Upper lobe of left lung (tissue), 6 donors: ENCODE data around the gene WFDC9. TPM values are rescaled to one million over a fixed set of nuclear protein-coding genes. Genes with fewer than 3 reads are reported as not detected.
A peak's percentile ranks its signal among the peaks of the same experiment; 100 is the strongest.

Experiments used
- ATAC-seq, 2 donors: fragments of 200-7000 bp; cut with Tn5 transposase; one replicate each; pipeline ENCODE4 v1.9.1; 2022; ENCODE audit warnings: mild to moderate bottlenecking in 2 of 2, moderate library complexity in 2 of 2; ENCODE audit not compliant: low FRiP score in 2 of 2
- DNase-seq, 2 donors: peaks; one replicate each; pipeline ENCODE4 v3.0.0-alpha.2; 2019 to 2020
- H3K27ac ChIP-seq, 4 donors: fragments of 200-600 bp; sonication (generic); one replicate each; pipeline ENCODE4 v1.5.1; 2016 to 2019
- H3K27me3 ChIP-seq, 4 donors: fragments of 200-600 bp; sonication (generic); one replicate each; pipeline ENCODE4 v1.5.1; 2017 to 2019
- H3K36me3 ChIP-seq, 4 donors: fragments of 200-600 bp; sonication (generic); one replicate each; pipeline ENCODE4 v1.5.1; 2016 to 2019
- H3K4me1 ChIP-seq, 4 donors: fragments of 200-600 bp; sonication (generic); one replicate each; pipeline ENCODE4 v1.5.1; 2018 to 2019
- H3K4me3 ChIP-seq, 4 donors: fragments of 200-600 bp; sonication (generic); one replicate each; pipeline ENCODE4 v1.5.1; 2017 to 2019; ENCODE audit warnings: mild to moderate bottlenecking in 2 of 4, moderate library complexity in 1 of 4
- H3K9me3 ChIP-seq, 4 donors: fragments of 200-600 bp; sonication (generic); one replicate each; pipeline ENCODE4 v1.5.1; 2018 to 2019
- EP300 ChIP-seq, 4 donors: sonication (generic); formaldehyde crosslinking; IDR thresholded peaks; one replicate each; pipeline ENCODE4 v1.5.1; 2017; ENCODE audit warnings: antibody characterized with exemption in 4 of 4, control low read depth in 2 of 4
- POLR2A ChIP-seq, 4 donors: fragments of 450-650 bp; IDR thresholded peaks; one replicate each; pipeline ENCODE4 v1.5.1; 2016 to 2017; ENCODE audit warnings: antibody characterized with exemption in 4 of 4, mild to moderate bottlenecking in 2 of 4
- POLR2AphosphoS5 ChIP-seq, 2 donors: sonication (generic); formaldehyde crosslinking; IDR thresholded peaks; one replicate each; pipeline ENCODE4 v1.5.1; 2017; ENCODE audit warnings: antibody characterized with exemption in 2 of 2
- WGBS, 2 donors: methylation state at CpG; one replicate each; pipeline ENCODE4 v1.1.5; 2017 to 2018; 5-methylcytosine and 5-hydroxymethylcytosine counted together
- total RNA-seq, 6 donors: library from RNA; depleted of rRNA in 4 of 6; stranded (reverse); fragments of >200 nt in 4 of 6; gene quantifications; one replicate each; pipeline versions ENCODE4 v1.1.0 to v1.2.1, GENCODE V29; 2016 to 2021
- TF ChIP-seq, protein P1 (sequence below), 6 experiments: fragments of 450-650 bp in 4 of 6; fragments of 200-600 bp in 2 of 6; sonication (generic) in 2 of 6; IDR thresholded peaks; one replicate each; pipeline ENCODE4 v1.5.1; 2016 to 2019; ENCODE audit warnings: antibody characterized with exemption in 6 of 6
- donor health status: DM: no; HTN: no; CAD: no; lungs with moderate emphysema.
- donor health status: DM: no; HTN: yes; CAD: no; lungs with severe emphysema.

WFDC9 gene
- total RNA-seq, 6 donors from 2014 or later = not detected

DNA sequence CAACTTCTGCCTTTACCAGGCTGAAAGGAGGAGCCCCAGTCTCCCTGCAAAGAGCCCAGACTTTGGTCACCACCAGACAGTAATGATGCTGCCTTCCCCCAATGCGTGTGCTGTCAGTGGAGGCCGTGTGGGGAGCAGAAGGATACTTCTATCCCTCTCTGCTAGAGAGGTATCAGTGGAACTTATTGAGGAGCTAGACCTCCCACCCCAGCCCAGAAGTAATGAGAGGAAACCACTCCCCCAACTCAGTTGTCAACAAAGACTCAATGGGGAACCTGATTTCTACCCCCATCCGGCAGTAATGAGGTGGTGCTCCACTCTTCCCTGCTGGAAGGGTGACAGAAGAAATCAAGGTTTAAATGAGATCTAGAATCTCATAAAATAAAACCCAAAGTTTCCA is 47.6 kb downstream of the WFDC9 start:
- WGBS, 2 donors = 71 to 79% methylated on average over 3 of the region's 3 CpGs
- no peak for TF ChIP-seq EP300 (IDR thresholded peaks at IDR 0.05)
- no peak for TF ChIP-seq POLR2A (IDR thresholded peaks at IDR 0.05)
- TF ChIP-seq, protein P1, sequence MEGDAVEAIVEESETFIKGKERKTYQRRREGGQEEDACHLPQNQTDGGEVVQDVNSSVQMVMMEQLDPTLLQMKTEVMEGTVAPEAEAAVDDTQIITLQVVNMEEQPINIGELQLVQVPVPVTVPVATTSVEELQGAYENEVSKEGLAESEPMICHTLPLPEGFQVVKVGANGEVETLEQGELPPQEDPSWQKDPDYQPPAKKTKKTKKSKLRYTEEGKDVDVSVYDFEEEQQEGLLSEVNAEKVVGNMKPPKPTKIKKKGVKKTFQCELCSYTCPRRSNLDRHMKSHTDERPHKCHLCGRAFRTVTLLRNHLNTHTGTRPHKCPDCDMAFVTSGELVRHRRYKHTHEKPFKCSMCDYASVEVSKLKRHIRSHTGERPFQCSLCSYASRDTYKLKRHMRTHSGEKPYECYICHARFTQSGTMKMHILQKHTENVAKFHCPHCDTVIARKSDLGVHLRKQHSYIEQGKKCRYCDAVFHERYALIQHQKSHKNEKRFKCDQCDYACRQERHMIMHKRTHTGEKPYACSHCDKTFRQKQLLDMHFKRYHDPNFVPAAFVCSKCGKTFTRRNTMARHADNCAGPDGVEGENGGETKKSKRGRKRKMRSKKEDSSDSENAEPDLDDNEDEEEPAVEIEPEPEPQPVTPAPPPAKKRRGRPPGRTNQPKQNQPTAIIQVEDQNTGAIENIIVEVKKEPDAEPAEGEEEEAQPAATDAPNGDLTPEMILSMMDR (IDR thresholded peaks at IDR 0.05) = no peak
- no peak for TF ChIP-seq POLR2AphosphoS5 (IDR thresholded peaks at IDR 0.05)
- Histone ChIP-seq H3K36me3 (no peaks in the 10 kb centered on the region), H3K9me3 (no peaks in the 10 kb centered on the region), H3K27me3 (no peaks in the 10 kb centered on the region), H3K4me1 (no peaks in the 10 kb centered on the region), H3K27ac (no peak overlapping the region), H3K4me3 (no peak overlapping the region)
- ATAC-seq (no peak), DNase-seq (no peak)

DNA sequence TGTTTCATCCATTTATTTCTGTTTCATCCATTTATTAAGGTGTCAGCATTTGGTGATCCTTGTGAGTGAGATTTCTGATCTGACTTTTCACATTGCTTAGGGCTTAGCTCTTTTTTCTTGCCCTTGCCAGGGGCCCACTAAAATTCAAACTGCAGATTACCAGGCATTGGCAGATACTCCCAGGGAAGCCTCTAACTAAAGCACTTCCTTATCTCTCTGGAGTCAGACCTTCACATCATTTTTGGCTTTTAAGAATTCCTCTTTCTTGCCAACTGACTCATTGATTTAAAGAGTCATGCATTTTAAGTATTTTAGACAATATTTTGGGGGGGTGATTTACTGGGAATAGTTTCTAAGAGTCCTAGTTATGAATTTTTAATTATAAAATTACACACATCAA is 49.4 kb downstream of the WFDC9 start:
- ATAC-seq (peak in 1 of 2 donors; percentile 53), DNase-seq (no peak)
- Histone ChIP-seq H3K4me1 (no peaks in the 10 kb centered on the region), H3K27ac (no peak overlapping the region), H3K36me3 (no peaks in the 10 kb centered on the region), H3K27me3 (no peaks in the 10 kb centered on the region), H3K4me3 (no peak overlapping the region), H3K9me3 (no peaks in the 10 kb centered on the region)
- no peak for TF ChIP-seq POLR2A (IDR thresholded peaks at IDR 0.05)
- TF ChIP-seq, protein P1 (IDR thresholded peaks at IDR 0.05) = no peak
- TF ChIP-seq EP300 (IDR thresholded peaks at IDR 0.05) = no peak
- no peak for TF ChIP-seq POLR2AphosphoS5 (IDR thresholded peaks at IDR 0.05)

DNA sequence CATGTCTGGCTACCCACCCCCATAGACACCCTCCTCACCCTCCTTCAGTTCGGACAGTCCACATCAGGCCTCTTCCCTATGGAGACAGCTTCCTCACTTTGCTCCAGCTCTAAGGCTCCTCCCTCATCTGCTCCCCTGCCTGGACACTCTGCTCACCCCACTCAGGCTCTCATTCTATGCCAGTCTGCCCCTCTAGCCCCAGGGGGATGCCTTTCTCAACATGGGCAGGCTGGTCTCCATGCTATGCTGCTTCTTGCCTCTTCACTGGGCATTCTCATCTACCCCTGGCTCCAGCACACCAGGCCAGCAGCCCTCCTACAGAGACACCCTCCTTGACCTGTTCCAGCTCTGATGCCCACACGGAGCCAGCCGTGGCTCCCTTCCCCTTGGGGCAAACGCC is 51.9 kb downstream of the WFDC9 start, which contains the start of gene WFDC8:
Gene WFDC8, minus strand, starts transcription at position 101 of the 400 bp plus-strand sequence. Its CDS starts 37 bp downstream, at position 64.
- H3K4me1 ChIP-seq = peaks cover 0 to 4% (median 0%) of the 10 kb centered on the region in 4 donors
- WGBS, 2 donors = 74 to 81% methylated on average over 4 of the region's 4 CpGs
- TF ChIP-seq, protein P1 (IDR thresholded peaks at IDR 0.05) = no peak
- TF ChIP-seq POLR2AphosphoS5 (IDR thresholded peaks at IDR 0.05) (no peak), POLR2A (IDR thresholded peaks at IDR 0.05) (no peak), EP300 (IDR thresholded peaks at IDR 0.05) (no peak)
- H3K9me3 ChIP-seq = no peaks in the 10 kb centered on the region
- peak in 1 of 2 donors; percentile 2 for DNase-seq
- no peaks in the 10 kb centered on the region for H3K27me3 ChIP-seq
- H3K4me3 ChIP-seq = no peak within 1 kb of the TSS
- no peak within 1 kb of the TSS for H3K27ac ChIP-seq
- no peaks in the 10 kb centered on the region for H3K36me3 ChIP-seq
- ATAC-seq = no peak

DNA sequence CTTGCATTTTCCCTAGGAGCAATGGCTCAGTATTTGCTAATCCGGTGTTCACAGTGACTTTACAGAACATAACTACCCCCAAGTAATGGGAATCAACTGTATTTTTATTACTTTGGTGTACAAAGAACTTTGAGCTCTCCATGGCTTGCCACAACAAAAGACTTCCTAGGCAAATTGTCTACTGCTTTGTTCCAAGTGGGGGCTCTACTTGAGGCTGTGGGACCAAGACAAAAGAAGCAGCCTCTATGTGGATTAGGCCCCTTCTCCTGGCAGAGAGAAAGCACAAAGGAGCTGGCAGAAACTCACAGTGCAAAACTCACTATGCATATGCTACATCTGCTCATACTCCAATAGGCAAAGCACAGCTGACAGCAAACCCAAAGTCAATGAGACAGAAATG is 52.9 kb downstream of the WFDC9 start:
- DNase-seq = no peak
- TF ChIP-seq POLR2AphosphoS5 (IDR thresholded peaks at IDR 0.05) (no peak), EP300 (IDR thresholded peaks at IDR 0.05) (no peak), POLR2A (IDR thresholded peaks at IDR 0.05) (no peak)
- TF ChIP-seq, protein P1 (IDR thresholded peaks at IDR 0.05) = no peak

DNA sequence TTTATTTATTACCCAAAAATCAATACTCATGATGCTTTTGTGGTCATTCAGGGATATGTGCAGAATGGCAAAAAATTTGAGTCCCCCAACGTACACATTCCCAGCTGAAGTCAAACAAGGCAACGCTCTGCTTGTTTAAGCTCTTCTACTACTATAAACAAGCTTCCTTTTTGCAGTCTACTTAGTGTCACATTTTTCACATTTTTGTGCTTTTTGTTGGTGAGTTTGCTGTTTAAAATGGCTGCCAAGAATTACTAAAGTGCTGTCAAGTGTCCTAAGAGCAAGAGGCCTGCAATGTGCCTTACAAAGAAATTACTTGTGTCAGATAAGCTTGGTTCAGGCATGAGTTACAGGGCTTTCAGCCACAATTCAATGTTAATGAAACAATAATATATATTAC is 54.1 kb downstream of the WFDC9 start:
- H3K27ac ChIP-seq = peak overlapping the region in 3 of 4 donors; percentile 38 to 67 (median 38)
- no peaks in the 10 kb centered on the region for H3K9me3 ChIP-seq
- DNase-seq (no peak), ATAC-seq (peak in 1 of 2 donors; percentile 71)
- no peaks in the 10 kb centered on the region for H3K36me3 ChIP-seq
- peaks cover 0 to 4% (median 0%) of the 10 kb centered on the region in 4 donors for H3K4me1 ChIP-seq
- no peaks in the 10 kb centered on the region for H3K27me3 ChIP-seq
- 31 to 36% methylated on average over 2 of the region's 2 CpGs for WGBS, 2 donors
- TF ChIP-seq POLR2AphosphoS5 (IDR thresholded peaks at IDR 0.05) (no peak), POLR2A (IDR thresholded peaks at IDR 0.05) (no peak), EP300 (IDR thresholded peaks at IDR 0.05) (no peak)
- TF ChIP-seq, protein P1 (IDR thresholded peaks at IDR 0.05) = no peak
- H3K4me3 ChIP-seq = no peak overlapping the region

More for the DNA sequence above, 52.9 kb downstream of the WFDC9 start:
- Histone ChIP-seq H3K9me3 (no peaks in the 10 kb centered on the region), H3K36me3 (no peaks in the 10 kb centered on the region), H3K27ac (no peak overlapping the region), H3K4me3 (no peak overlapping the region), H3K4me1 (peaks cover 0 to 4% (median 0%) of the 10 kb centered on the region in 4 donors), H3K27me3 (no peaks in the 10 kb centered on the region)
- 90 to 97% methylated on average over 1 of the region's 1 CpG for WGBS, 2 donors
- ATAC-seq = no peak
